Mucosa of descending colon (tissue), 3 donors: ENCODE data around the gene NUDT3. TPM values are rescaled to one million over a fixed set of nuclear protein-coding genes. Genes with fewer than 3 reads are reported as not detected.

ENCODE experiments used
- ATAC-seq: fragments of 200-7000 bp; cut with Tn5 transposase; one replicate; pipeline ENCODE4 v1.9.1; 2020; ENCODE audit warnings: mild to moderate bottlenecking, moderate library complexity
- DNase-seq, 3 donors: peaks; one replicate each; pipeline ENCODE4 v3.0.0-alpha.2; 2020
- H3K36me3 ChIP-seq: fragments of 200-600 bp; one replicate; pipeline ENCODE4 v1.8.0; 2021; ENCODE audit warnings: low read depth, mild to moderate bottlenecking
- H3K4me1 ChIP-seq: fragments of 200-600 bp; one replicate; pipeline ENCODE4 v1.8.0; 2021; ENCODE audit warnings: low read depth, mild to moderate bottlenecking
- H3K4me3 ChIP-seq: fragments of 200-600 bp; one replicate; pipeline ENCODE4 v1.8.0; 2021; ENCODE audit warnings: mild to moderate bottlenecking
- H3K9me3 ChIP-seq: fragments of 200-600 bp; one replicate; pipeline ENCODE4 v1.8.0; 2021; ENCODE audit warnings: mild to moderate bottlenecking
- intact Hi-C, 2 donors: fragments of 100-400 bp; cut with DNase I in 1 of 2; cut with micrococcal nuclease in 1 of 2; formaldehyde crosslinking; loops; one replicate each; pipeline versions ENCODE4 v1.11.0 to v1.11.1; 2022; cut with DNase I, micrococcal nuclease
- total RNA-seq, 3 donors: library from RNA; stranded (reverse); fragmentation: NEBNext Ultra II Directional in 2 of 3; extraction: Animal tissue kit (Norgen Biotek cat#: 25700) in 2 of 3; gene quantifications; one replicate each; pipeline versions ENCODE4 v1.2.1 to v1.2.4, GENCODE V29; 2021 to 2023
- TF ChIP-seq, protein P1 (sequence below): fragments of 200-600 bp; IDR thresholded peaks from one replicate; pipeline ENCODE4 v1.8.0; 2022; ENCODE audit warnings: antibody characterized with exemption, mild to moderate bottlenecking
- donor health status: DM: no; HTN: no; CAD: no; lungs with moderate emphysema.
- donor health status: DM: no; HTN: no; CAD: no.
- donor health status: DM: no; HTN: yes; CAD: no.

NUDT3 gene
- total RNA-seq, 3 donors from 2014 or later = 19.1 to 48.7 (median 26.7) TPM

DNA sequence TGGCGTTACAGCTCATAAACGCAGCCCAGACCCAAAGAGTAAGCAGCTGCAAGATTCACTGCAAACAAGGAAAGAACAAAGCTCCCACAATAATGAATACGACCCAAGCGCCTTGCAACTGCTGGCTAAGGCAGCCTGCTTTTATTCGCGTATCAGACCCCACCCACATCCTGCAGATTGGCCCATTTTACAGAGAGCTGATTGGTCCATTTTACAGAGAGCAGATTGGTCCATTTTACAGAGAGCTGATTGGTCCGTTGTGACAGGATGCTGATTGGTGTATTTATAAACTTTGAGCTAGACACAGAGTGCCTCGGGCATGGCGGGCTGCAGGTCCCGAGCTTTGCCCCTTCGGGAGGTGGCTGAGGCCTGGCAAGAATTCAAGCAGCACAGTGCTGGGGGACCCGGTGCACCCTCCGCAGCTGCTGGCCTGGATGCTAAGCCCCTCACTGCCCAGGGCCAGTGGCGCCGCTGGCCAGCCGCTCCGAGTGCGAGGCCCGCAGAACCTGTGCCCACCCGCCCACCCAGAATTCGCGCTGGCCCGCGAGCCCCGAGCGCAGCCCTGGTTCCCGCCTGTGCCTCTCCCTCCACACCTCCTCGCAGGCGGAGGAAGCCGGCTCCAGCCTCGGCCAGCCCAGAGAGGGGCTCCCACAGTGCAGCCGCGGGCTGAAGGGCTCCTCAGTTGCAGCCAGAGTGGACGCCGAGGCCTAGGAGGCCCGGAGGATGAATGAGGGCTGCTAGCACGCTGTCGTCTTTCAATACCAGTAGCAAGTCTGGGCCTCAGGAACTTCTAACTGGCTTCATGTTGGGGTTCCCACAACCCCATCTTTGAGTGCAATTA lies 44.6 kb upstream of the NUDT3 start:
- DNase-seq (no peak), ATAC-seq (no peak)
- TF ChIP-seq, protein P1, sequence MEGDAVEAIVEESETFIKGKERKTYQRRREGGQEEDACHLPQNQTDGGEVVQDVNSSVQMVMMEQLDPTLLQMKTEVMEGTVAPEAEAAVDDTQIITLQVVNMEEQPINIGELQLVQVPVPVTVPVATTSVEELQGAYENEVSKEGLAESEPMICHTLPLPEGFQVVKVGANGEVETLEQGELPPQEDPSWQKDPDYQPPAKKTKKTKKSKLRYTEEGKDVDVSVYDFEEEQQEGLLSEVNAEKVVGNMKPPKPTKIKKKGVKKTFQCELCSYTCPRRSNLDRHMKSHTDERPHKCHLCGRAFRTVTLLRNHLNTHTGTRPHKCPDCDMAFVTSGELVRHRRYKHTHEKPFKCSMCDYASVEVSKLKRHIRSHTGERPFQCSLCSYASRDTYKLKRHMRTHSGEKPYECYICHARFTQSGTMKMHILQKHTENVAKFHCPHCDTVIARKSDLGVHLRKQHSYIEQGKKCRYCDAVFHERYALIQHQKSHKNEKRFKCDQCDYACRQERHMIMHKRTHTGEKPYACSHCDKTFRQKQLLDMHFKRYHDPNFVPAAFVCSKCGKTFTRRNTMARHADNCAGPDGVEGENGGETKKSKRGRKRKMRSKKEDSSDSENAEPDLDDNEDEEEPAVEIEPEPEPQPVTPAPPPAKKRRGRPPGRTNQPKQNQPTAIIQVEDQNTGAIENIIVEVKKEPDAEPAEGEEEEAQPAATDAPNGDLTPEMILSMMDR = no peak
- H3K4me1 ChIP-seq = no peaks in the 10 kb centered on the region
- H3K9me3 ChIP-seq = no peaks in the 10 kb centered on the region
- H3K36me3 ChIP-seq = no peaks in the 10 kb centered on the region
- H3K4me3 ChIP-seq = no peak overlapping the region
- intact Hi-C loops = no loop called here

DNA sequence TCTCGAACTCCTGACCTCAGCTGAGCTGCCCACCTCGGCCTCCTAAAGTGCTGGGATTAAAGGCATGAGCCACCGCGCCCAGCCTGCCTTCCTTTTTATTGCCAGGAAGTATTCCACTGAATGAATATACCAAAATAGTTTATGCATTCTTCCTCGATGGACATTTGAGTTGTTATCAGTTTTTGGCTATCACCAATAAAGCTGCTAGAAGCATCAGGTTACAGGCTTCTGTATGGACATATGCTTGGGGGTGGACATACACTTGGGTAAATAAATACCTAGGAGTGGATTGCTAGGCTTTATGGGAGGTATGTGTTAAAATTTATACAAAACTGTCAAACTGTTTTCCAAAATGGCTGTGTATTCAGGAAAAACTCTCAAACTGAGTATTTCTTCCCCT lies 43.4 kb upstream of the NUDT3 start:
- no peaks in the 10 kb centered on the region for H3K4me1 ChIP-seq
- intact Hi-C loops = no loop called here
- no peak for DNase-seq
- H3K9me3 ChIP-seq = no peaks in the 10 kb centered on the region
- no peak for ATAC-seq
- H3K4me3 ChIP-seq = no peak overlapping the region
- TF ChIP-seq, protein P1 = no peak
- H3K36me3 ChIP-seq = no peaks in the 10 kb centered on the region

DNA sequence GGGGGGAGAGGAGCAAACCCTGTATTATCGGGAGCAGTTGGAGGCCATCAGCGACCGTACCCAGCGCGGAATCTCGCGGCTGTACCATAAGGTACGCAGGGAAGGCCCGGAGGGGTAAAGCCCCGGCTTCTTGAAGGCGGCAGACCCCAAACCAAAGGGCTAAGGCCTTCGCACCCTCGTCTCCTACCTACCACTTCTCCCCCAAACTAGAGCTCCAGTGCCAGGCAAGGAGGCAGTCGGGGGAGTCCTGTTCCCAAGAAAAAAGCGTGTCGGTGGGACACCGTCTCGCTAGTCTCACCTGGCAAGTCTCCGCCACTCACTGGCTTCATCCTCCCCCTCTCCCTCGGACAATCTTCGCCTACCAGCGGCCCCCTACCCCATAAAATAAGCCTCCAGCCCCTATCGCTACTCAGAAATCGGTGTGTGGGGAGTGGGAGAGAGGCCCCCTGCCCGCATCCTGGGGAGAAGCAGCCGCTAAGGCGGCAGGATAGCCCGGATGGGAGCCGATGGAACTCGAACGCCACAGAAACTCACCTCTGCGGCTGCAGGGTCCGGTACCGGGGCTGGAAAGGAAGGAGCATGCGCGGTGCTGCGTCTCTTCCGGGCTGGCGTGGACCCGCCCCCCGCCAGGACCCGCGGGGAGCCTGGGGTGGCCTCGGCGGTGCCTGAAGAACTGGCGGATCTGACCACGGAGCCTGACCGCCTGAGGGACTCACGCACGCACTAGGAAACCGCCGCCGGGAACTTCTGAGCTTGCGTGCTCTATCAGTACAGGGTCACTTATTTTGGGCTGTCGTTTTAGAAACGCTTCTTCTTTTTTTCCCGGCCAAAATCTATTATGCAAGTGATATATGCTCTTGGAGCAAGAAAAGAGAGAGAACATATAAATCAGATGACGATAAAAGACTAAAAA lies 33.3 kb upstream of the NUDT3 start, which contains the start of gene RPS10:
Gene RPS10 (minus strand): TSS at position 572 of the 913 bp plus-strand sequence. CDS start 848 bp downstream, outside the sequence.
- peak; percentile 94 to 97 (median 96) for DNase-seq
- H3K4me3 ChIP-seq = peak within 1 kb of the TSS; percentile 83
- intact Hi-C loops = no loop called here
- peaks cover 9% of the 10 kb centered on the region for H3K4me1 ChIP-seq
- H3K36me3 ChIP-seq = peaks cover 9% of the 10 kb centered on the region
- ATAC-seq = peak; percentile 100
- no peaks in the 10 kb centered on the region for H3K9me3 ChIP-seq
- TF ChIP-seq, protein P1 = no peak

DNA sequence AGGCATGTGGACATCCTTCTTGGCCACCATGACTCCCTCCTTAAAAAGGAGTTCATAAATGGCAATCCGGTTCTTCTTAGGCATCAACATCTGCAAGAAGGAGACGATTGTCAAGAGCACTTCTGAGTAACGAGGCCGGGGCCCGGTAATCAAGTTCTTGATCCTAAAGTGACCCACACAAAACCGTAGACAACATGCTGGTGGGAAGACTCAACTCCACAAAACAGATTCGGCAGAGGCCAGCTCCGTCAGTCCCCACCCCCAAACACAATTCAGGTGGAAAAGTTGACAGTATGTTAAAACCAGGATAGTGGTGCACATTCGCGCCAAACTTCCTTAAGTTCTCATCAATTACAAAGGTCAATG lies 32.6 kb upstream of the NUDT3 start:
- peaks cover 9% of the 10 kb centered on the region for H3K4me1 ChIP-seq
- intact Hi-C loops = no loop called here

More for the DNA sequence above, 32.6 kb upstream of the NUDT3 start:
- ATAC-seq (no peak), DNase-seq (no peak)
- TF ChIP-seq, protein P1 = no peak
- Histone ChIP-seq H3K36me3 (peaks cover 14% of the 10 kb centered on the region), H3K4me3 (peak overlapping the region; percentile 83), H3K9me3 (no peaks in the 10 kb centered on the region)
